ENCODE results near the gene ARL15.

ARL15 gene

GRCh38 chr5:54313311-54314270, 3.2 kb upstream of the ARL15 start:
- no peak for DNase-seq

- DNase-seq, result no peak
Observed at GRCh38 chr5:54312499-54312898, 2.1 kb upstream of the ARL15 start.

GRCh38 chr5:54311176-54311677, 854 bp upstream of the ARL15 start:
- DNase-seq, result no peak

DNA sequence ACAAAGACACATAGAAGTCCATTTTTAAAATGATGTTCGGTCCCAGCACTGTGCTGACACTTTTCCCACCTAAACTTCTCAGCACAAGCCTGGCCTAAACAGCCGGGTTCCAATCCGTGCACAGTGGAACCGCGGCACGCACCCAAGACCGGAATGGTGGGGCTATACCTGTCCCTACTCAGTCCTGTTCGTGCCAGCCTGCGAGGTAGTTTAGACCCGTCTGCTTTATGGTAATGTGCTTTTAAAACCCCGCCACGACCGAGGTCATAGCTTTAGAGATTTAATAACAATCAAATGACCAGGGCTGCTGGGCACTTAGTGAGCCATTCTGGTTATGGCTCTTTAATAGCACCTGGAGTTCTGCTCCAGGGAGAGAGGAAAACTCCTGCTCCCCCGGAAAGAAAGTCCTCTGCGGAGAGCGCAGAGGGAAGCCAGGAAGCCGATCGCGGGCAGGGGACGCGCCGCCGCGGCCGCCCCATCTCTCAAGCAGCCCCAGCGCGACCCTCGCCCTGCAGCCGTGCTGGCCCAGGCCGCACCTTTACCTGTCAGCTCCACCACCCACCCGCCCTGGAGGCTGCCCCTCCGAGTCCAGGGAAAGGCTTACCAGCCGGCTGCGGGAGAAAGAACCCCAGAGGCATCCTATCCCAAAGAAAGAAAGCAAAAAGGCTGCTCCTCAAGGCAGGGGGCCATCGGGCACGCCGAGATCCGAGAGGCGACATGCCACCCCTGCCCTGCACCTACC, 511 bp downstream of the ARL15 start:
- DNase-seq, result no peak

DNA sequence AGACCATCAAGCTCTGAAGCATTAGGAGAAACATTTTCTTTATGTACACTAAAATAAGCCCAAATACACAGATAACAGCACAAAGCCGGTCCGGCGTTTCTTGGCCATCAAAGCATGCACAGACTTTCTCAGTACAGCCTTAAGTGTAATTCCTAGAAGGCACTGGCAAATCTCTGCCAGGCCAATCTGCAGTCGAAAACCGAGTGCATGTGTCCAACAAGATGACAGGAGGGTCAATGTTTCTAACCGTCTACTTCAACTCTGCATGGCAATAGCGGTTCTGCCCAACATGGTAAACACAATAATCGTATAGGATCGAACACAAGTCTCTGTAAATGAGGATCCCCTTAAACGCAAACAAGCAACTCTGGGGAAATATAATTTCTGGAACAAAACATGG, 1.1 kb downstream of the ARL15 start:
- no peak for DNase-seq

DNA sequence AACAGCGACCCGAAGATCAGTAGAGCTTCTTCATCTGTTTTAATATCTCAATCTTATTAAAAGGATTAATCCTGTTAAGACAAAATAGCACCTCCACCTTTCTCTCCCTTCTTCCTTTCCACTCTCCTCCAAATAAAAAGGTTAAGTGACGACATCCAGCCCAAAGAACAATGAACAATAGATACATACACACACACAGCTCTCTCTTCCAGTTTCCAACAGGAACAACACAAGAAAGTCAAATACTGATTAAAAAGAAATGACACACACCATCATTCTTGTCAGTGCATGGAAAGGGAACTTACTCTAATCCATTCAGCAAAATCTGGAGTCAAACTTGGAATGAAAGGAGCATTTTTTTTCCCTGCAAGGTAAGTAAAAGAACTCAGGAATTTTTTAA, 2.8 kb downstream of the ARL15 start:
- no peak for DNase-seq

GRCh38 chr5:54306893-54307292, 3.5 kb downstream of the ARL15 start:
- no peak for DNase-seq

- no peak for DNase-seq
Observed at GRCh38 chr5:54305737-54306136, 4.6 kb downstream of the ARL15 start.

- no peak for DNase-seq
Observed at GRCh38 chr5:54304040-54304439, 6.3 kb downstream of the ARL15 start.

GRCh38 chr5:54302267-54302687, 8.1 kb downstream of the ARL15 start:
- DNase-seq, result no peak

DNA sequence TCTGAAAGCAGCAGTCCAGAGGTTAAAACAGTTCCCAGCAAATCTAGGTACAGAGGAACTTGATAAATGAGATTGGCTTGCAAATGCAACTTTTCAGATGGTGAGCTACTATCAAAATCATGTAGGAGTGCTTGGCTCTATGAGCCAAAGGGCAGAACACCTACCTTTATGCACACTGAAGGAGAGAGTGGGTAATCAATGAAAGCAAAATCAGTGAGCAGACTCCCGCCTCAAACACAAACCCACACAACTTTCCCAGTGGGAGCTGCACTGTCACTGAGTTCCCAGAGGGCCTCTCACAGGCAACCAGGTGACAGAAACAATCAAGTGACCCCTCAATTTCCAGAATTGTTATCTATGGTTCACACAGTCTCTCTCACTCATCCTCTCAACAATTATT, 8.5 kb downstream of the ARL15 start:
- no peak for DNase-seq

DNA sequence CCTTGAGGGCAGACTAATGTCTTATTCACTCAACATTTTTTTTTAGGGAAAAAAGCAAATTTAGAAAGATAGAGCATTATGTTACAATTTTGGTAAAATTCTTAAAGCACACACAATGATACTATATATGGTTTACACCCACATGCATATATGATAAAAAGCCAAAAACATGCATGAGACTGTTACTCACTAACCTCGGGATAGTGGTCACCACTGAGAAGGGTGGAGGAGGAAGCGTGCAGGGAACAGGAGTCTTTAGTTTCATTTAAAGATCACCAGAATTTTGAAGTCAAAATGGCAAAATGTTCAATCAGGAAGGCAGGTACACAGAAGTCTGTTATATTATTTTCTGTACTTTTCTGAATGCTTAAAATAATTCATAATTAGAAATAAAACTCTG, 9.2 kb downstream of the ARL15 start:
- DNase-seq, result no peak

GRCh38 chr5:54298947-54299346, 11.4 kb downstream of the ARL15 start:
- DNase-seq, result no peak

- no peak for DNase-seq
Observed at GRCh38 chr5:54296386-54296785, 14.0 kb downstream of the ARL15 start.

GRCh38 chr5:54295651-54296276, 14.6 kb downstream of the ARL15 start:
- no peak for DNase-seq

- no peak for DNase-seq
Observed at GRCh38 chr5:54294097-54294667, 16.2 kb downstream of the ARL15 start.

GRCh38 chr5:54292866-54293265, 17.5 kb downstream of the ARL15 start:
- no peak for DNase-seq

- DNase-seq, result no peak
Observed at GRCh38 chr5:54291498-54291897, 18.9 kb downstream of the ARL15 start.

DNA sequence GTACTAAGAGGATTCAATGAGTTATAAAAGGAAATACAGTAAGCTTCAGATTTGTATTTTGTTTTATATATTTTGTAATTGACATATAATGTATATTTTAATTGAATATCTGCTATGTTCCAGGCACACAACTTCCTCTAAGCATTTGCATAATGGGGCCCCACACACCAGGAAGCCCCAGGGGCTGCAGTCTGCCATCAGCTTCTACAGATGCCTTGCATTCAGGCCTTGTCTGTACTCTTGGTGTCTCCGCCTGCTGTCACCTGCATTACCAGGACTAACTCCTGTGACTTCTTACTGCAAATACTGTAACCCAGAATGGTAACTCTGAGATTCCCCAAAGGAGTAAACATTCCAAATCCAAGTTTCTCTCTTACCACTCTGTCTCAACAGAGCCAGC, 20.6 kb downstream of the ARL15 start:
- no peak for DNase-seq

- DNase-seq, result no peak
Observed at GRCh38 chr5:54288568-54289217, 21.7 kb downstream of the ARL15 start.

DNA sequence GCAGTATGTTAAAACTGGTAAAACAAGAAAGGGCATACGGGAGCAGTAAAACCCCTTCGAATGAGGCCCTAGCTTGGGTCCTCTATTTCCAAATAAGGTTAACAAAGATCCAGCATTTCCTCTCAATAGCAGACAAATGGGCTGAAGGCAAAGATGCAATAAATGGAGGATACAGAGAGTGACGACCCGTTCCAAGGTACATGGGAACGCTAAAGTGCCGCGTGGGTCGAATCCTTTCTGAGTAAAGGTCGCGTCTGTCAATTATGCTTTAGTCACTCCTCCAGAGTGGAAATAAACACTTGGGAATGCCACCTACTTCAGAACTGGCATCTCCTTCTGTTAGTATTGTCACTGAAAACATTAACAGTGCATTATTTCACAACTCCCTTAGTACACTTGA, 24.7 kb downstream of the ARL15 start:
- no peak for DNase-seq

DNA sequence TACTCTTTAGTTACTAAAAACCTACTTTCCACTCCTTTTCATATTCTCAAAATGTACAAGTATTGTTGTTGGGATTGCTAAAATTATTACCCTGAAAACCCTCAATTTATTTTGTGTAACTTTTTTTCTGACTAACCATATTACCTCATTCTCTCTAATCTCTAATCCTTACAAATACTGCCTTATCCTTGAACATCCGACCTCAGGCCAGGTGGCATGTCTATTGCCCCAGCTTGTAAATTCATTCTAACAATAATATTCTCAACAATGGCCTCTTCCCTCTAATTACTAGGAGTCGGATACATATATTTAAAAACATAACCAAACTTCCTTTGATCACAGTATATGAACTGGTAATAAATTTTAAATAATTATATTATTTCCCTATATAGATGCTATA, 25.8 kb downstream of the ARL15 start:
- no peak for DNase-seq

- DNase-seq, result no peak
Observed at GRCh38 chr5:54282876-54283275, 27.5 kb downstream of the ARL15 start.
